ENCODE data around the gene UNC119B.
A peak's percentile ranks its signal among the peaks of the same experiment; 100 is the strongest.
"Not testable (repeated sequence)": the region's sequence is repeated elsewhere in the genome, so short reads cannot be mapped to it uniquely, and the experiment has no call there.

The UNC119B gene

DNA sequence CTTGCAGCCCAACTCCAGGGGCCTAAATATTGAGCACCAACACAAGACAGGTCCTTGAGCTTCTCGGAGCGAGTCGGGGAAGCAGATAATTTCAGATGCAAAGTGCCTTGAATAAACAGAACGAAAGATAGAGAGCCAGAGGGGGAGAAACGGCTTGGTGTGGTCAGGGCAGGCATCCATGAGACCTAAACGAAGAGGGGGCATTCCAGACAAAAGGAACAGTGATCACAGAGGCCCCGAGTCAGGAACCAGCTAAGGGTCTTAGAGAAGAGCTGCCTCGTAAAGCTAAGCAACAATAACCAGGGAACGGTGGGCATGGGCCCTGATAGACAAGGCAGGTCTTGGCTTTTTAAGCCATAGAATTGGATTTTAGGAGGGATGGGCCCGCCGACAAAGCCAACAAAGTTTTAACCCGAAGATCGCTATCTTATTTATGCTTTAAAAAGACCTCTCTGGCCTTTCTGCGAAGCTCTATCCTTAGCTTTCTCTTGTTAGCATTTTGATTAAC, 14.9 kb downstream of the UNC119B start:
- TF ChIP-seq, protein P1, sequence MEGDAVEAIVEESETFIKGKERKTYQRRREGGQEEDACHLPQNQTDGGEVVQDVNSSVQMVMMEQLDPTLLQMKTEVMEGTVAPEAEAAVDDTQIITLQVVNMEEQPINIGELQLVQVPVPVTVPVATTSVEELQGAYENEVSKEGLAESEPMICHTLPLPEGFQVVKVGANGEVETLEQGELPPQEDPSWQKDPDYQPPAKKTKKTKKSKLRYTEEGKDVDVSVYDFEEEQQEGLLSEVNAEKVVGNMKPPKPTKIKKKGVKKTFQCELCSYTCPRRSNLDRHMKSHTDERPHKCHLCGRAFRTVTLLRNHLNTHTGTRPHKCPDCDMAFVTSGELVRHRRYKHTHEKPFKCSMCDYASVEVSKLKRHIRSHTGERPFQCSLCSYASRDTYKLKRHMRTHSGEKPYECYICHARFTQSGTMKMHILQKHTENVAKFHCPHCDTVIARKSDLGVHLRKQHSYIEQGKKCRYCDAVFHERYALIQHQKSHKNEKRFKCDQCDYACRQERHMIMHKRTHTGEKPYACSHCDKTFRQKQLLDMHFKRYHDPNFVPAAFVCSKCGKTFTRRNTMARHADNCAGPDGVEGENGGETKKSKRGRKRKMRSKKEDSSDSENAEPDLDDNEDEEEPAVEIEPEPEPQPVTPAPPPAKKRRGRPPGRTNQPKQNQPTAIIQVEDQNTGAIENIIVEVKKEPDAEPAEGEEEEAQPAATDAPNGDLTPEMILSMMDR (IDR thresholded peaks at IDR 0.05; ENCODE audit: low read length, missing control alignments): no peak
- DNase-seq (ENCODE audit: low read depth): no peak
- peak overlapping the region; percentile 60 for H3K4me3 ChIP-seq (replicated peaks; ENCODE audit: low read depth, low read length)

DNA sequence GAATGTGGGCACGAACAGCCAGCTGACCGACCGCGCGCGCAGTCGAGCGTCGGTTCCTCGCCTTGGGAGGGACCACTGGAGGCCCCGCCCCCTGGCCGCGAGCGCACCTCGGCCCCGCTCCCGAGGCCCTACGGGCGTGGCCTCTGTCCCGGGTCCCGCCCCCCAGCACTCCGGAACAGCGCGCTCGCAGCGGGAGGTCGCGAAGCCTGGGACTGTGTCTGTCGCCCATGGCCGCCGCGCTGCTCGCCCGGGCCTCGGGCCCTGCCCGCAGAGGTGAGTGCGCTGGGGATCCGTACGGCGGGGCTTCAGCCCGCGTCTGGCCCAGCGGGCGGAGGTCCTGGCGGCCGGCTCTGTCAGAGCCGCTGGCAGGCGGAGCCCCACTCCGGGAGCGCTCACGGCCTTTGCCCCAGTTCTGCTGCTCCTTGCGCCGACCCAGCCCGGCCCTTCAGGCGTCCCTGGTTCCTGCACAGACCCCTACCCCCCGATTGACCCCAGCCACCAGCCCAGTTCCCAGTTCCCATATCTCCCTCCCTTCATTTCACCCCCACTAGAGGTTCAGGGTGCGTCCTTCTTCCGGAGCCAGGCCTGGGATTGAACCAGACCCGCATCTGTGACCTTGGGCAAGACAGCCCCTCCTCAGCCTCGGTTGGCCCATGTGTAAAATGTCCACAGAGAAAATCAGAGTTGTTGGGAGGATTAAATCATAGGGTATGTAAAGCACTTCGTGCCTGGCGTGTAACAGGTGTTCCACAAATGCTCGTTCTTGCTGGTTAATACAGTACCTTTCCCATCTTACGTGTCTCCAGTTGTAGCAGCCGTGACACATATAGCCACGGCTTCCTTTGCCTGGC, 15.6 kb downstream of the UNC119B start, which contains the start of gene ACADS:
ACADS (plus strand) TSS at position 168 of the 851 bp plus-strand sequence; CDS start at position 228, 60 bp downstream.
- TF ChIP-seq, protein P1 (IDR thresholded peaks at IDR 0.05; ENCODE audit: low read length, missing control alignments): no peak
- DNase-seq (ENCODE audit: low read depth): peak; percentile 77
- H3K4me3 ChIP-seq (replicated peaks; ENCODE audit: low read depth, low read length): peak within 1 kb of the TSS; percentile 60

DNA sequence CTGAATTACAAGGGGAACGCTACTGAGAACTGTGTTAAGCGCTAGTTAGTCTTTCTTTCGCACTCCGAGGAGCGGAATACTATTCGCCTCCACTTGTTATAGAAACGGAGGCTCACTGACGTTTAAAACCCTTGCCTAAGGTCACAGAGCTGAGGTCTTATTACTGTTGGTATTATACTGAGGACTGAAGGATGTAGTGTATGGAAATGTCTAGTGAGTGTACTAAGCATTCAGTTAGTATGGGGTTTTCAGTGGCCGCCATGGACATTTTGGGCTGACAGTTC, 16.2 kb downstream of the UNC119B start:
- peak overlapping the region; percentile 60 for H3K4me3 ChIP-seq (replicated peaks; ENCODE audit: low read depth, low read length)
- TF ChIP-seq, protein P1 (IDR thresholded peaks at IDR 0.05; ENCODE audit: low read length, missing control alignments): no peak
- no peak for DNase-seq (ENCODE audit: low read depth)

DNA sequence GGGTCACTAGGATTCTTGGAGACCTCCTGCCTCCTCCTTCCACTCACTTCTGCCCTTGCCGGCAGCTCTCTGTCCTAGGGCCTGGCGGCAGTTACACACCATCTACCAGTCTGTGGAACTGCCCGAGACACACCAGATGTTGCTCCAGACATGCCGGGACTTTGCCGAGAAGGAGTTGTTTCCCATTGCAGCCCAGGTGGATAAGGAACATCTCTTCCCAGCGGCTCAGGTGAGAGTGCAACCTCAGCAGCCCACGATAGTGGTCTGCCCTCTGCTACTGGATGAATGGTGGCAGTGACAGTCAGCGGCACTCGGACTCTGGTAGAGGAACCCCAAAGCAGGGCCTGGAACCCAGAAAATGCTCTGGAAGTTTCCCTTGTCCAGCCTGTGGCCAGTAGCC, 16.7 kb downstream of the UNC119B start:
- DNase-seq (ENCODE audit: low read depth): no peak
- TF ChIP-seq, protein P1 (IDR thresholded peaks at IDR 0.05; ENCODE audit: low read length, missing control alignments): no peak
- H3K4me3 ChIP-seq (replicated peaks; ENCODE audit: low read depth, low read length): no peak overlapping the region

DNA sequence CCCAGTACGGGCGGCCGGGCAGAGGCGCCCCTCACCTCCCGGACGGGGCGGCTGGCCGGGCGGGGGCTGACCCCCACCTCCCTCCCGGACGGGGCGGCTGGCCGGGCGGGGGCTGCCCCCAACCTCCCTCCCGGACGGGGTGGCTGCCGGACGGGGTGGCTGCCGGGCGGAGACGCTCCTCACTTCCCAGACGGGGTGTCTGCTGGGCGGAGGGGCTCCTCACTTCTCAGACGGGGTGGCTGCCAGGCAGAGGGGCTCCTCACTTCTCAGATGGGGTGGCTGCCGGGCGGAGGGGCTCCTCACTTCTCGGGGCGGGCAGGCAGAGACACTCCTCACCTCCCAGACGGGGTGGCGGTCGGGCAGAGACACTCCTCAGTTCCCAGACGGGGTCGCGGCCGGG, 21.9 kb downstream of the UNC119B start:
- not testable (repeated sequence) for DNase-seq (ENCODE audit: low read depth); H3K4me3 ChIP-seq (replicated peaks; ENCODE audit: low read depth, low read length)

DNA sequence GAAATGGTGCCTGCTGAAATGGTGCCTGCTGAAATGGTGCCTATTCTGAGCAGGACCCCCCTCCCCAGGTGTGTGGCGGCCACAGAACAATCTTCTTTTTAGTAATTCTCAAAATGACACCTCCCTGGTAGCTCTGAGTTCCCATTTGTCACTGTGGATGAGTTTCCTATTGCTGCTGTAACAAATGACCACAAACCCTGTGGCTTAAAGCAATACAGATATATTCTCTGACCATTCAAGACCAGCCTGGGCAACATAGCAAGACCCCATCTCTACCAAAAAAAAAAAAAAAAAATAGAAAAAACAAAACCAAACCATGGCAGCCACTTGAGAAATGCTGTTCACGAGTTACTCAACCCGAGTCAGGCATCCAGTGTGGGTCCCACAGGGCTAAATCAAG, 23.3 kb downstream of the UNC119B start:
- DNase-seq (ENCODE audit: low read depth): no peak
- TF ChIP-seq, protein P1 (IDR thresholded peaks at IDR 0.05; ENCODE audit: low read length, missing control alignments): no peak
- H3K4me3 ChIP-seq (replicated peaks; ENCODE audit: low read depth, low read length): no peak overlapping the region

DNA sequence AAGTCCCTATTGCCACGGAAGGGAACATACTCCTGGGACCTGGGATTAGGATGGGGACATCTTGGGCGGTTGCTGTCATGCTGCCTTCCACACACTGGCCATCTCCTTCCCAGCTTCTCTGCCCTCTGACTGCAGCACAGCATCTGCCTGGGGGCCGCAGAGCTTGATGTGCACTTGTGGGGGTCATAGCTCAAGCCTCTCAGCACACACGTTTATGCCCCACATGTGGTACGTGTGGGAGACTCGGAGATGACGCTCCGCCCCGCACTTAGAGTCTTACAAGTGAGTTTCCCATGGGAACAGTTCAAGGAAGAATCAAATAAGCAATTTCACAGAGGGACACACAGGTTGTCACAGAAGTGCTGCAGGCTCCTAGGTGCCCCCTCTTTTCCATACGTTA, 24.0 kb downstream of the UNC119B start:
- no peak overlapping the region for H3K4me3 ChIP-seq (replicated peaks; ENCODE audit: low read depth, low read length)
- DNase-seq (ENCODE audit: low read depth): no peak
- TF ChIP-seq, protein P1 (IDR thresholded peaks at IDR 0.05; ENCODE audit: low read length, missing control alignments): no peak

All from fibroblast of pulmonary artery (primary cell).